Measurements from ENCODE around the gene KIFC3.

Gene KIFC3

GRCh38 chr16:57775661-57776469 is 26.4 kb downstream of the KIFC3 start:
- Mint-ChIP-seq H3K36me3 (ENCODE audit: low read depth) (no peaks in the 10 kb centered on the region), H3K27ac (no peak overlapping the region), H3K4me1 (ENCODE audit: low read depth) (peaks cover 3% of the 10 kb centered on the region), H3K27me3 (no peaks in the 10 kb centered on the region), H3K4me3 (no peak overlapping the region), H3K9me3 (no peaks in the 10 kb centered on the region)

- Mint-ChIP-seq H3K27me3 (no peaks in the 10 kb centered on the region), H3K27ac (no peak overlapping the region), H3K4me3 (no peak overlapping the region), H3K36me3 (ENCODE audit: low read depth) (no peaks in the 10 kb centered on the region), H3K4me1 (ENCODE audit: low read depth) (peaks cover 3% of the 10 kb centered on the region), H3K9me3 (no peaks in the 10 kb centered on the region)
Measured at GRCh38 chr16:57774705-57775285, 27.5 kb downstream of the KIFC3 start.

- Mint-ChIP-seq H3K27ac (no peak overlapping the region), H3K4me3 (no peak overlapping the region), H3K36me3 (ENCODE audit: low read depth) (no peaks in the 10 kb centered on the region), H3K4me1 (ENCODE audit: low read depth) (no peaks in the 10 kb centered on the region), H3K9me3 (no peaks in the 10 kb centered on the region), H3K27me3 (no peaks in the 10 kb centered on the region)
Measured at GRCh38 chr16:57773655-57774295, 28.5 kb downstream of the KIFC3 start.

- Mint-ChIP-seq H3K27me3 (no peaks in the 10 kb centered on the region), H3K9me3 (no peaks in the 10 kb centered on the region), H3K4me1 (ENCODE audit: low read depth) (no peaks in the 10 kb centered on the region), H3K4me3 (no peak overlapping the region), H3K36me3 (ENCODE audit: low read depth) (no peaks in the 10 kb centered on the region), H3K27ac (no peak overlapping the region)
Measured at GRCh38 chr16:57773019-57773418, 29.3 kb downstream of the KIFC3 start.

- H3K36me3 Mint-ChIP-seq (ENCODE audit: low read depth): no peaks in the 10 kb centered on the region
- no peaks in the 10 kb centered on the region for H3K4me1 Mint-ChIP-seq (ENCODE audit: low read depth)
- H3K27ac Mint-ChIP-seq: no peak overlapping the region
- H3K4me3 Mint-ChIP-seq: no peak overlapping the region
- no peaks in the 10 kb centered on the region for H3K9me3 Mint-ChIP-seq
- no peaks in the 10 kb centered on the region for H3K27me3 Mint-ChIP-seq
Measured at GRCh38 chr16:57771141-57771785, 31.0 kb downstream of the KIFC3 start.

GRCh38 chr16:57770361-57770760 is 31.9 kb downstream of the KIFC3 start:
- H3K27me3 Mint-ChIP-seq: no peaks in the 10 kb centered on the region
- no peak overlapping the region for H3K4me3 Mint-ChIP-seq
- H3K4me1 Mint-ChIP-seq (ENCODE audit: low read depth): no peaks in the 10 kb centered on the region
- H3K27ac Mint-ChIP-seq: no peak overlapping the region
- no peaks in the 10 kb centered on the region for H3K9me3 Mint-ChIP-seq
- H3K36me3 Mint-ChIP-seq (ENCODE audit: low read depth): no peaks in the 10 kb centered on the region

- no peaks in the 10 kb centered on the region for H3K4me1 Mint-ChIP-seq (ENCODE audit: low read depth)
- H3K27ac Mint-ChIP-seq: no peak overlapping the region
- H3K4me3 Mint-ChIP-seq: no peak overlapping the region
- no peaks in the 10 kb centered on the region for H3K9me3 Mint-ChIP-seq
- no peaks in the 10 kb centered on the region for H3K27me3 Mint-ChIP-seq
- no peaks in the 10 kb centered on the region for H3K36me3 Mint-ChIP-seq (ENCODE audit: low read depth)
Measured at GRCh38 chr16:57769541-57770145, 32.6 kb downstream of the KIFC3 start.

GRCh38 chr16:57766714-57767348 is 35.5 kb downstream of the KIFC3 start:
- no peaks in the 10 kb centered on the region for H3K4me1 Mint-ChIP-seq (ENCODE audit: low read depth)
- no peaks in the 10 kb centered on the region for H3K36me3 Mint-ChIP-seq (ENCODE audit: low read depth)
- H3K27me3 Mint-ChIP-seq: no peaks in the 10 kb centered on the region
- H3K27ac Mint-ChIP-seq: no peak overlapping the region
- no peaks in the 10 kb centered on the region for H3K9me3 Mint-ChIP-seq
- no peak overlapping the region for H3K4me3 Mint-ChIP-seq

GRCh38 chr16:57765160-57765728 is 37.0 kb downstream of the KIFC3 start:
- H3K27me3 Mint-ChIP-seq: no peaks in the 10 kb centered on the region
- no peak overlapping the region for H3K27ac Mint-ChIP-seq
- H3K36me3 Mint-ChIP-seq (ENCODE audit: low read depth): no peaks in the 10 kb centered on the region
- H3K9me3 Mint-ChIP-seq: no peaks in the 10 kb centered on the region
- H3K4me1 Mint-ChIP-seq (ENCODE audit: low read depth): no peaks in the 10 kb centered on the region
- no peak overlapping the region for H3K4me3 Mint-ChIP-seq

GRCh38 chr16:57764341-57765159 is 37.7 kb downstream of the KIFC3 start:
- Mint-ChIP-seq H3K9me3 (no peaks in the 10 kb centered on the region), H3K27ac (no peak overlapping the region), H3K4me3 (no peak overlapping the region), H3K4me1 (ENCODE audit: low read depth) (no peaks in the 10 kb centered on the region), H3K27me3 (no peaks in the 10 kb centered on the region), H3K36me3 (ENCODE audit: low read depth) (no peaks in the 10 kb centered on the region)

GRCh38 chr16:57764006-57764340 is 38.3 kb downstream of the KIFC3 start:
- Mint-ChIP-seq H3K36me3 (ENCODE audit: low read depth) (no peaks in the 10 kb centered on the region), H3K27ac (no peak overlapping the region), H3K4me3 (no peak overlapping the region), H3K27me3 (no peaks in the 10 kb centered on the region), H3K4me1 (ENCODE audit: low read depth) (no peaks in the 10 kb centered on the region), H3K9me3 (no peaks in the 10 kb centered on the region)

- Mint-ChIP-seq H3K4me1 (ENCODE audit: low read depth) (no peaks in the 10 kb centered on the region), H3K4me3 (no peak overlapping the region), H3K27ac (no peak overlapping the region), H3K36me3 (ENCODE audit: low read depth) (no peaks in the 10 kb centered on the region), H3K27me3 (no peaks in the 10 kb centered on the region), H3K9me3 (no peaks in the 10 kb centered on the region)
Measured at GRCh38 chr16:57763285-57764005, 38.8 kb downstream of the KIFC3 start.

GRCh38 chr16:57762365-57763040 is 39.8 kb downstream of the KIFC3 start:
- no peaks in the 10 kb centered on the region for H3K9me3 Mint-ChIP-seq
- no peaks in the 10 kb centered on the region for H3K27me3 Mint-ChIP-seq
- H3K27ac Mint-ChIP-seq: no peak overlapping the region
- no peaks in the 10 kb centered on the region for H3K4me1 Mint-ChIP-seq (ENCODE audit: low read depth)
- H3K36me3 Mint-ChIP-seq (ENCODE audit: low read depth): no peaks in the 10 kb centered on the region
- no peak overlapping the region for H3K4me3 Mint-ChIP-seq
